Measurements from ENCODE around the gene CISH.

The CISH gene

DNA sequence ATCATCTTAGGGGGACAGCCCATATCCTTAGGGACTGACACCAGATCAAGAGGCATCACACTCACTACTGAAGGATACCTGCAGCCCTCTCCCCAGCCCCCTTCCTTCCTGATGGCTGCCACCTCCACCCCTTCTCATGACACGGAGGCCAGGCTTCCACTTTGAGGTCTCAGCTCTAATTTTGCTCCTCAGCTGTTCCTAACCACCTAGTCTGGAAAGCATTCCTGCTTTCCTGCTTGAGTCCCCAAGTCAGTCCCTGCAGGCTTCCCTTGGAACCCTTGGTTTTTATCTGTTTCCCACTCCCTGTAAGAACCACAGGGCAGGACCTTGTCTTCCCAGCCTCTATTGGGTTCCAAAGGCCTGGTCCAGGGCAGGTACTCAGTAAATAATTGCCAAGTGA lies 47.3 kb downstream of the CISH start:
- H3K4me1 ChIP-seq (ENCODE audit: insufficient read depth, poor library complexity, severe bottlenecking): peaks cover 10% of the 10 kb centered on the region
- H3K9me3 ChIP-seq (ENCODE audit: severe bottlenecking): no peaks in the 10 kb centered on the region
- DNase-seq (ENCODE audit: low spot score) (no peak), ATAC-seq (ENCODE audit: low read depth) (no peak)
- H3K27me3 ChIP-seq (ENCODE audit: insufficient read depth, poor library complexity, severe bottlenecking): no peaks in the 10 kb centered on the region
- no peak overlapping the region for H3K4me3 ChIP-seq (ENCODE audit: severe bottlenecking)
- H3K27ac ChIP-seq (ENCODE audit: poor library complexity, severe bottlenecking): no peak overlapping the region
- no peaks in the 10 kb centered on the region for H3K36me3 ChIP-seq (ENCODE audit: low read depth)
- TF ChIP-seq, protein P1, sequence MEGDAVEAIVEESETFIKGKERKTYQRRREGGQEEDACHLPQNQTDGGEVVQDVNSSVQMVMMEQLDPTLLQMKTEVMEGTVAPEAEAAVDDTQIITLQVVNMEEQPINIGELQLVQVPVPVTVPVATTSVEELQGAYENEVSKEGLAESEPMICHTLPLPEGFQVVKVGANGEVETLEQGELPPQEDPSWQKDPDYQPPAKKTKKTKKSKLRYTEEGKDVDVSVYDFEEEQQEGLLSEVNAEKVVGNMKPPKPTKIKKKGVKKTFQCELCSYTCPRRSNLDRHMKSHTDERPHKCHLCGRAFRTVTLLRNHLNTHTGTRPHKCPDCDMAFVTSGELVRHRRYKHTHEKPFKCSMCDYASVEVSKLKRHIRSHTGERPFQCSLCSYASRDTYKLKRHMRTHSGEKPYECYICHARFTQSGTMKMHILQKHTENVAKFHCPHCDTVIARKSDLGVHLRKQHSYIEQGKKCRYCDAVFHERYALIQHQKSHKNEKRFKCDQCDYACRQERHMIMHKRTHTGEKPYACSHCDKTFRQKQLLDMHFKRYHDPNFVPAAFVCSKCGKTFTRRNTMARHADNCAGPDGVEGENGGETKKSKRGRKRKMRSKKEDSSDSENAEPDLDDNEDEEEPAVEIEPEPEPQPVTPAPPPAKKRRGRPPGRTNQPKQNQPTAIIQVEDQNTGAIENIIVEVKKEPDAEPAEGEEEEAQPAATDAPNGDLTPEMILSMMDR (IDR thresholded peaks at IDR 0.05; ENCODE audit: poor library complexity, severe bottlenecking): no peak

DNA sequence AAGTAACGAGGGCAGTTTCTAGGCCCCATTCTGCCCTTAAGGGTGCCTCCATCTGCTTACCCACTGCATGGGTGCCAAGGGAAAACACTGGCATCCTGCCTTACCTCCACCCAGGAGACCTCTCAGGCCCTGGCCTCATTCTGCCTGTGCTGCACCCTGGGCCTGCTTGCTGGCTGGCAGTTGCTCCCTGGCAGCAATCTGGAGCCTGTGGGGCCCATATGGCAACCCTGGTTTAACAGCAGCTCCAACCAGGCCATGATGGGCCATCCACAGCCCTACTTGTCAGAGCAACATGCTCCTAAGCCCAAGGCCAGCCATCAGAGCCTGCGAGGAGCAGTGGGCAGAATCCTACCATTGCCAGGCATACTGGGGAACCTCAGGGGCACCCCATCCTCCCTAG lies 47.7 kb downstream of the CISH start:
- H3K27ac ChIP-seq (ENCODE audit: poor library complexity, severe bottlenecking): no peak overlapping the region
- peaks cover 10% of the 10 kb centered on the region for H3K4me1 ChIP-seq (ENCODE audit: insufficient read depth, poor library complexity, severe bottlenecking)
- TF ChIP-seq, protein P1 (IDR thresholded peaks at IDR 0.05; ENCODE audit: poor library complexity, severe bottlenecking): no peak
- no peaks in the 10 kb centered on the region for H3K36me3 ChIP-seq (ENCODE audit: low read depth)
- ATAC-seq (ENCODE audit: low read depth): no peak
- H3K4me3 ChIP-seq (ENCODE audit: severe bottlenecking): no peak overlapping the region
- no peak for DNase-seq (ENCODE audit: low spot score)
- no peaks in the 10 kb centered on the region for H3K9me3 ChIP-seq (ENCODE audit: severe bottlenecking)
- H3K27me3 ChIP-seq (ENCODE audit: insufficient read depth, poor library complexity, severe bottlenecking): no peaks in the 10 kb centered on the region

DNA sequence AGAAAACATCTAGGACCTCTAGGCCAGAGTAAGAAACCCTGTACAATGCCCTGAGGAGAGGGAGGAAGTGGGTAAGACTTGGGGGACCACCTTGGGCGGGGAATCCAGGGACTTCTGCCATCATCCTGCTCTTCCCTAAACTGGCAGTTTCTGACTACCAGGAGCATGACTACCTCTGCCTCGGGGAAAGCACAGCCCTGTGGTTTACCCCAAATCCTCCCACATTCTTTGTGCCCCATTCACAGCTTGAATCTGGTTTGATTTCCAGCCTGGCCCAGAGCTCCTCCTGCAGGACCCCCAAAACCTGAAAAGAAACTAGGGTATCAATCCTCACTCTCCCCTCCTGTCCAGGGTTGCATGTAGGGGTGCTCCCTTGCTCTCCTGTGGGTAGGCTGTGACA lies 48.7 kb downstream of the CISH start:
- no peaks in the 10 kb centered on the region for H3K27me3 ChIP-seq (ENCODE audit: insufficient read depth, poor library complexity, severe bottlenecking)
- H3K9me3 ChIP-seq (ENCODE audit: severe bottlenecking): no peaks in the 10 kb centered on the region
- H3K4me3 ChIP-seq (ENCODE audit: severe bottlenecking): no peak overlapping the region
- TF ChIP-seq, protein P1 (IDR thresholded peaks at IDR 0.05; ENCODE audit: poor library complexity, severe bottlenecking): no peak
- no peaks in the 10 kb centered on the region for H3K36me3 ChIP-seq (ENCODE audit: low read depth)
- H3K4me1 ChIP-seq (ENCODE audit: insufficient read depth, poor library complexity, severe bottlenecking): peaks cover 9% of the 10 kb centered on the region
- peak overlapping the region; percentile 15 for H3K27ac ChIP-seq (ENCODE audit: poor library complexity, severe bottlenecking)
- DNase-seq (ENCODE audit: low spot score) (no peak), ATAC-seq (ENCODE audit: low read depth) (peak; percentile 59)

DNA sequence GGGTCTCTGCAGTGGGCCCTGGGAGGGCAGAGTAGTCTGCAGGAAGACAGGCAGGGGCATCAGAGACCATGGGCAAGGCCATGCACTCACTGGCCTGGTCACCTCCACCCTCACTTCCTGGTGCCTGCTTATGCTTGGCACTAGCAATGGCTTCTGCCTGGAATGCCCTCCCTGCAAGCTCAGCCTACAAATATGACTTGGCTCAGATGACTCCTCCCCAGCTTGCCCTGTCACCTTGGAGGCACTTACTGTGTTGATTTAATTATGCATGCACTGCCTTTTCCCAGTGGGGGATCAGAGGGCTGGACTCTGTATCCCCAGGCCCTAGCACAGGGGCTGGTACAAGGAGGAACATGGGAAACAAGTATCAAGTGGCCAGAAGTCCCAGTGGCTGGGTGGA lies 51.9 kb downstream of the CISH start:
- ATAC-seq (ENCODE audit: low read depth) (no peak), DNase-seq (ENCODE audit: low spot score) (no peak)
- no peaks in the 10 kb centered on the region for H3K9me3 ChIP-seq (ENCODE audit: severe bottlenecking)
- no peak overlapping the region for H3K27ac ChIP-seq (ENCODE audit: poor library complexity, severe bottlenecking)
- TF ChIP-seq, protein P1 (IDR thresholded peaks at IDR 0.05; ENCODE audit: poor library complexity, severe bottlenecking): no peak
- no peaks in the 10 kb centered on the region for H3K27me3 ChIP-seq (ENCODE audit: insufficient read depth, poor library complexity, severe bottlenecking)
- peaks cover 7% of the 10 kb centered on the region for H3K4me1 ChIP-seq (ENCODE audit: insufficient read depth, poor library complexity, severe bottlenecking)
- H3K4me3 ChIP-seq (ENCODE audit: severe bottlenecking): no peak overlapping the region
- H3K36me3 ChIP-seq (ENCODE audit: low read depth): no peaks in the 10 kb centered on the region

- DNase-seq (ENCODE audit: low spot score): no peak
- TF ChIP-seq, protein P1 (IDR thresholded peaks at IDR 0.05; ENCODE audit: poor library complexity, severe bottlenecking): no peak
- H3K4me1 ChIP-seq (ENCODE audit: insufficient read depth, poor library complexity, severe bottlenecking): peaks cover 5% of the 10 kb centered on the region
- no peaks in the 10 kb centered on the region for H3K9me3 ChIP-seq (ENCODE audit: severe bottlenecking)
- no peak overlapping the region for H3K27ac ChIP-seq (ENCODE audit: poor library complexity, severe bottlenecking)
- H3K27me3 ChIP-seq (ENCODE audit: insufficient read depth, poor library complexity, severe bottlenecking): no peaks in the 10 kb centered on the region
- ATAC-seq (ENCODE audit: low read depth): no peak
- H3K4me3 ChIP-seq (ENCODE audit: severe bottlenecking): no peak overlapping the region
- H3K36me3 ChIP-seq (ENCODE audit: low read depth): no peaks in the 10 kb centered on the region
These were observed 53.7 kb downstream of the CISH start for GRCh38 chr3:50557915-50558314.

Data from RWPE2 (cell line).